Pancreas (tissue), 8 donors: ENCODE results near the gene PPP1R3G. TPM values are rescaled to one million over a fixed set of nuclear protein-coding genes. Genes with fewer than 3 reads are reported as not detected.

Source experiments
- polyA plus RNA-seq, 2 donors: library from polyadenylated mRNA; stranded (reverse); fragments of 200-250 nt; gene quantifications; one replicate each; pipeline ENCODE4 v1.2.3, GENCODE V29; 2013
- total RNA-seq, 6 donors: library from RNA; stranded (reverse); fragmentation: NEBNext Ultra II Directional in 4 of 6; extraction: Animal tissue kit (Norgen Biotek cat#: 25700) in 4 of 6; gene quantifications; one replicate each; pipeline versions ENCODE4 v1.2.1 to v1.2.4, GENCODE V29; 2021 to 2023
- donor health status: healthy with polysubstance abuse.
- donor health status: DM: no; HTN: no; CAD: no; lungs with moderate emphysema.
- donor health status: DM: no; HTN: no; CAD: no.
- donor health status: Bipolar disorder and iron deficiency.
- donor health status: DM: yes; HTN: yes; CAD: no.
- donor health status: DM: no; HTN: no; CAD: no.
- donor health status: DM: no; HTN: no; CAD: no.
- donor health status: DM: yes; HTN: yes; CAD: no.

PPP1R3G gene
- total and polyA plus RNA-seq, 8 donors = 0.04 to 0.24 (median 0.08) TPM; not detected in 2

Other genes with a start within 250 kb of the PPP1R3G start
- gene RPP40, start 81.3 kb upstream of the PPP1R3G start, total RNA-seq = 1 to 10 TPM in 5 of 6 donors, under 1 TPM in 1; 0.97 to 3.7 (median 2.7) TPM
- gene RPP40, start 81.3 kb upstream of the PPP1R3G start, polyA plus RNA-seq = 1 to 10 TPM; 1.9 to 2.4 TPM
- gene LYRM4, start 175.6 kb downstream of the PPP1R3G start, total RNA-seq = 10 to 100 TPM in 5 of 6 donors, 1 to 10 TPM in 1; 8.7 to 14.9 (median 13.2) TPM
- gene LYRM4, start 175.6 kb downstream of the PPP1R3G start, polyA plus RNA-seq = 10 to 100 TPM; 11.2 to 12.3 TPM
- gene FARS2, start 176.2 kb downstream of the PPP1R3G start, total RNA-seq = 10 to 100 TPM in 1 of 6 donors, 1 to 10 TPM in 5; 6.5 to 10.3 (median 8.1) TPM
- gene FARS2, start 176.2 kb downstream of the PPP1R3G start, polyA plus RNA-seq = 1 to 10 TPM; 4.1 to 6.7 TPM